ENCODE results near the gene LFNG. TPM values are rescaled to one million over a fixed set of nuclear protein-coding genes. Genes with fewer than 3 reads are reported as not detected.
A peak's percentile ranks its signal among the peaks of the same experiment; 100 is the strongest.

The LFNG gene
- total RNA-seq, 1 donor from 2014 or later, result 83.5 TPM

DNA sequence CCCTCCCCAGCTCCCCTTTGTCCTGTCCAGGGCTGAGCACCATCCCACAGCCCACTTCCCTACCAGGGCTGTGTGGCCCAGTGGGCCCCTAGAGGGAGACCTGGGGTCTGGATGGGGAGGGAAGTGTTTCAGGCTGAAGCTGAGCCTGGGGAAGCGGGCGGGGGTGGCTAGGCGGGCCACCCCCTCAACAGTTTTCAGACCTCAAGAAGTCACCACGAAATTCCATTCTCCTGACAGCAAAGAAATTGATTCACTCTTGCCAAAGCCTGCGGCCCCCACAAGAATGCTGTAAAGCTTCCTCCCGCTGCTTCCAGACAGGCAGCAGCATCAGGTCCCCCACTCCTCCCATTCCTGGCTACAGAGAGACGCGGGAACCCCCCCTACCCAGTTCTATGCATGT, 2.5 kb upstream of the LFNG start:
- H3K27ac Mint-ChIP-seq (ENCODE audit: unreplicated experiment), result no peak overlapping the region
- TF ChIP-seq, protein P1, sequence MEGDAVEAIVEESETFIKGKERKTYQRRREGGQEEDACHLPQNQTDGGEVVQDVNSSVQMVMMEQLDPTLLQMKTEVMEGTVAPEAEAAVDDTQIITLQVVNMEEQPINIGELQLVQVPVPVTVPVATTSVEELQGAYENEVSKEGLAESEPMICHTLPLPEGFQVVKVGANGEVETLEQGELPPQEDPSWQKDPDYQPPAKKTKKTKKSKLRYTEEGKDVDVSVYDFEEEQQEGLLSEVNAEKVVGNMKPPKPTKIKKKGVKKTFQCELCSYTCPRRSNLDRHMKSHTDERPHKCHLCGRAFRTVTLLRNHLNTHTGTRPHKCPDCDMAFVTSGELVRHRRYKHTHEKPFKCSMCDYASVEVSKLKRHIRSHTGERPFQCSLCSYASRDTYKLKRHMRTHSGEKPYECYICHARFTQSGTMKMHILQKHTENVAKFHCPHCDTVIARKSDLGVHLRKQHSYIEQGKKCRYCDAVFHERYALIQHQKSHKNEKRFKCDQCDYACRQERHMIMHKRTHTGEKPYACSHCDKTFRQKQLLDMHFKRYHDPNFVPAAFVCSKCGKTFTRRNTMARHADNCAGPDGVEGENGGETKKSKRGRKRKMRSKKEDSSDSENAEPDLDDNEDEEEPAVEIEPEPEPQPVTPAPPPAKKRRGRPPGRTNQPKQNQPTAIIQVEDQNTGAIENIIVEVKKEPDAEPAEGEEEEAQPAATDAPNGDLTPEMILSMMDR (IDR thresholded peaks at IDR 0.05; ENCODE audit: unreplicated experiment), result no peak
- peaks cover 22% of the 10 kb centered on the region for H3K27me3 Mint-ChIP-seq (ENCODE audit: unreplicated experiment)
- H3K4me1 Mint-ChIP-seq (ENCODE audit: unreplicated experiment), result peaks cover 23% of the 10 kb centered on the region
- no peak overlapping the region for H3K4me3 Mint-ChIP-seq (ENCODE audit: unreplicated experiment)
- H3K36me3 Mint-ChIP-seq (ENCODE audit: low read depth, unreplicated experiment), result no peaks in the 10 kb centered on the region
- no peak for DNase-seq (ENCODE audit: low spot score)
- H3K9me3 Mint-ChIP-seq (ENCODE audit: unreplicated experiment), result no peaks in the 10 kb centered on the region

DNA sequence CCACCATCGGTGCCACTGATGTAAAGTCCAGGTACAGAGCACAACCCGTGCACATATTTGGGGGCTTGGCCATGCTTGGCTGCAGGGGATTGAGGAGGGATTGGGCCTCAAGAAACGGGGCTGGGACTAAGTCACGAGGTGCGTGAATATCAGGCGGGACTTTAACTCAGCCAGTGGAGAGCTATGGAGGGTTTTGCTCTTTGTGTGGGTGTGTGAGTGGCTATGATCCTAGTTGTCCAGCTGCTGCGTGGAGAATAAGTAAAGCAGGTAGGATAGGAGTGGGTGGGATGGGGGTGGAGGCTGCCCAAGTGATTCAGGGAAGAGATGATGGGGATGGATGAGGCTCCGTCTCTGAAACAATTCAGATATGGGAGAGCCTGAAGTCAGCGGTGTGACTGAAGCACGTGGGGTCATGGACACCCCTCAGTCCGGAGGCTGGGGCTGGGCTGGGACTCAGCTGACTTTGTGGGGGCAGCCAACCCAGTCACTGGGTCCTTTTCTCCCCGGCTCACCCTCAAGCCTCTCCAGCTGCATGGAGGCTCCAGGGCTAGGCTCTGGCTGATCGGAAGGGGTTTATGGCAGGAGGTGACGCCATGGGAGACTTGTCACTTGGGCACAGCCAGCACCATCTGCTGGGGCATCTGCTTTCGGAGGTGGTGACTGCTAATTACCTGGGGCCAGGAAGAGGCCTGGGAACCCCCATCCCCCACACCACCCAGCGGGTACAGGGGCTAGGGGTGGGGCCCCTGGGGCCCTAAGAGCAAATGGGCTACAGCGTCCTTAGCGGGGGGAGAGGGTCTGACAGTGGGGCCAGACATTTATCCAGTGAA, 1.7 kb upstream of the LFNG start:
- Mint-ChIP-seq H3K4me3 (ENCODE audit: unreplicated experiment) (peak overlapping the region; percentile 82), H3K27me3 (ENCODE audit: unreplicated experiment) (peaks cover 20% of the 10 kb centered on the region), H3K27ac (ENCODE audit: unreplicated experiment) (no peak overlapping the region), H3K9me3 (ENCODE audit: unreplicated experiment) (no peaks in the 10 kb centered on the region), H3K4me1 (ENCODE audit: unreplicated experiment) (peaks cover 23% of the 10 kb centered on the region), H3K36me3 (ENCODE audit: low read depth, unreplicated experiment) (no peaks in the 10 kb centered on the region)
- no peak for DNase-seq (ENCODE audit: low spot score)
- TF ChIP-seq, protein P1 (IDR thresholded peaks at IDR 0.05; ENCODE audit: unreplicated experiment), result no peak

DNA sequence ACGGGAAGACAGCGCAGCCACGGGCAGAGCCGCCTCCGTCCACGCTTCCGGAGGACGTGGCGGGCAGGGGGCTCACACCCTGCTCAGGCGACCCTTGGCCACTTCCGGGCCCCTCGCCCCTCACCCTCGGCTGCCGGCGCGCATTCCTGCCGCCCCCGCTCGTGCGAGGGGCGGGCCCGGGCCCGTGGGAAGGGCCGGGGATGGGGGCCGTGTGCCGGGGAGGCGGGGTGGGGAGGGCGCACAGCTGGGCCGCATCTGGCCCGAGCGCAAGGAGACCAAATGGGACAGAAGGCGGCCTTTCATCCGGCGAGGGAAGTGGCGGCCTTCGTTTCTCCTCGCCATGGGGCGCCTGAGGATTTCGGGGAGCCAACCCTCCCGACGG, 846 bp upstream of the LFNG start:
- Mint-ChIP-seq H3K27ac (ENCODE audit: unreplicated experiment) (no peak overlapping the region), H3K4me1 (ENCODE audit: unreplicated experiment) (peaks cover 23% of the 10 kb centered on the region)

DNA sequence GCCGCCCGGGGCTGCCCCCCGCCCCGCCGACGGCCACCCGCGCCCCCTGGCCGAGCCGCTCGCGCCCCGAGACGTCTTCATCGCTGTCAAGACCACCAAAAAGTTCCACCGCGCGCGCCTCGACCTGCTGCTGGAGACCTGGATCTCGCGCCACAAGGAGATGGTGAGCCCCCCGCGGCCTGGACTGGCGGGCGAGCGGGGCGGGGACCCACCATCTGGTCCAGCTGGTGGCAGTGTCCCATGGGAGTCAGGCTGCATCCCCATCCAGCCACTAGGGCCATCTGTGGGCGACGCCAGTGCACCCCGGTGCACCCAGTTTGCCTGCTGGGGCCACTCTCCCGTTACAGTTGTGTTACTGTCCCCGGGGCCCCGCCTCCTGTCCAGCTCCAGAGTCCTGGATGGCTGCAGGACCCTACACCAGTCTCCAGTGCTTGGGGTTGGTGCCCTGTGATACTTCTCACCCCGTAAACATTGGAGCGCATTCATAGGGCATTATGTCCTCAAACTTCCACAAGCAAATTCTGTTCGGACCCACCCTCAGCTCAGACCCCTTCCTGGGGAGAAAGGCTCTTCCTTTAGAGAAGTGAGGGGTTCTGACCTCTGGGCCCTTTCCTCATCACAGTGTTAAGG, 672 bp downstream of the LFNG start:
- Mint-ChIP-seq H3K4me3 (ENCODE audit: unreplicated experiment) (peak overlapping the region; percentile 97), H3K27ac (ENCODE audit: unreplicated experiment) (peak overlapping the region; percentile 57), H3K36me3 (ENCODE audit: low read depth, unreplicated experiment) (no peaks in the 10 kb centered on the region), H3K27me3 (ENCODE audit: unreplicated experiment) (peaks cover 22% of the 10 kb centered on the region), H3K9me3 (ENCODE audit: unreplicated experiment) (no peaks in the 10 kb centered on the region), H3K4me1 (ENCODE audit: unreplicated experiment) (peaks cover 23% of the 10 kb centered on the region)
- TF ChIP-seq, protein P1 (IDR thresholded peaks at IDR 0.05; ENCODE audit: unreplicated experiment), result no peak
- DNase-seq (ENCODE audit: low spot score), result no peak

More for the DNA sequence above, 846 bp upstream of the LFNG start:
- Mint-ChIP-seq H3K9me3 (ENCODE audit: unreplicated experiment) (no peaks in the 10 kb centered on the region), H3K4me3 (ENCODE audit: unreplicated experiment) (peak overlapping the region; percentile 83), H3K36me3 (ENCODE audit: low read depth, unreplicated experiment) (no peaks in the 10 kb centered on the region), H3K27me3 (ENCODE audit: unreplicated experiment) (peaks cover 22% of the 10 kb centered on the region)
- no peak for DNase-seq (ENCODE audit: low spot score)
- TF ChIP-seq, protein P1 (IDR thresholded peaks at IDR 0.05; ENCODE audit: unreplicated experiment), result no peak

- DNase-seq (ENCODE audit: low spot score), result no peak
- peaks cover 23% of the 10 kb centered on the region for H3K4me1 Mint-ChIP-seq (ENCODE audit: unreplicated experiment)
- peak overlapping the region; percentile 57 for H3K27ac Mint-ChIP-seq (ENCODE audit: unreplicated experiment)
- no peaks in the 10 kb centered on the region for H3K9me3 Mint-ChIP-seq (ENCODE audit: unreplicated experiment)
- H3K4me3 Mint-ChIP-seq (ENCODE audit: unreplicated experiment), result peak overlapping the region; percentile 97
- H3K36me3 Mint-ChIP-seq (ENCODE audit: low read depth, unreplicated experiment), result no peaks in the 10 kb centered on the region
- peaks cover 22% of the 10 kb centered on the region for H3K27me3 Mint-ChIP-seq (ENCODE audit: unreplicated experiment)
- TF ChIP-seq, protein P1 (IDR thresholded peaks at IDR 0.05; ENCODE audit: unreplicated experiment), result no peak
Observed at GRCh38 chr7:2520761-2521290, 1.3 kb downstream of the LFNG start.

Measured in endothelial cell (in vitro differentiated cells).